Osteocyte (in vitro differentiated cells): ENCODE measurements around the gene RALGPS1. TPM values are rescaled to one million over a fixed set of nuclear protein-coding genes. Genes with fewer than 3 reads are reported as not detected.

Experiments
- DNase-seq: peaks from one replicate; pipeline ENCODE4 v3.0.0; 2021; ENCODE audit warnings: mixed read lengths; ENCODE audit not compliant: unreplicated experiment; ENCODE audit errors: extremely low spot score
- H3K27ac Mint-ChIP-seq: one replicate; pipeline ENCODE4 v1.8.0; 2021; ENCODE audit warnings: mild to moderate bottlenecking, mixed read lengths; ENCODE audit not compliant: unreplicated experiment
- H3K27me3 Mint-ChIP-seq: one replicate; pipeline ENCODE4 v1.8.0; 2021; ENCODE audit warnings: mixed read lengths; ENCODE audit not compliant: unreplicated experiment
- H3K36me3 Mint-ChIP-seq: one replicate; pipeline ENCODE4 v1.8.0; 2021; ENCODE audit warnings: mixed read lengths; ENCODE audit not compliant: unreplicated experiment
- H3K4me1 Mint-ChIP-seq: one replicate; pipeline ENCODE4 v1.8.0; 2021; ENCODE audit warnings: mixed read lengths; ENCODE audit not compliant: unreplicated experiment
- H3K4me3 Mint-ChIP-seq: one replicate; pipeline ENCODE4 v1.8.0; 2021; ENCODE audit warnings: mild to moderate bottlenecking, moderate library complexity, mixed read lengths; ENCODE audit not compliant: unreplicated experiment
- H3K9me3 Mint-ChIP-seq: one replicate; pipeline ENCODE4 v1.8.0; 2021; ENCODE audit warnings: mixed read lengths; ENCODE audit not compliant: unreplicated experiment
- total RNA-seq: library from RNA; stranded (reverse); gene quantifications from 2 replicates; pipeline ENCODE4 v1.2.1, GENCODE V29; 2021
- TF ChIP-seq, protein P1 (sequence below): fragments of 200-600 bp; sonication (generic); IDR thresholded peaks from 2 replicates; pipeline ENCODE4 v1.5.0; 2021; ENCODE audit warnings: antibody characterized with exemption, mild to moderate bottlenecking, moderate library complexity

Gene RALGPS1
- total RNA-seq, 1 donor from 2014 or later: 9.9 TPM

DNA sequence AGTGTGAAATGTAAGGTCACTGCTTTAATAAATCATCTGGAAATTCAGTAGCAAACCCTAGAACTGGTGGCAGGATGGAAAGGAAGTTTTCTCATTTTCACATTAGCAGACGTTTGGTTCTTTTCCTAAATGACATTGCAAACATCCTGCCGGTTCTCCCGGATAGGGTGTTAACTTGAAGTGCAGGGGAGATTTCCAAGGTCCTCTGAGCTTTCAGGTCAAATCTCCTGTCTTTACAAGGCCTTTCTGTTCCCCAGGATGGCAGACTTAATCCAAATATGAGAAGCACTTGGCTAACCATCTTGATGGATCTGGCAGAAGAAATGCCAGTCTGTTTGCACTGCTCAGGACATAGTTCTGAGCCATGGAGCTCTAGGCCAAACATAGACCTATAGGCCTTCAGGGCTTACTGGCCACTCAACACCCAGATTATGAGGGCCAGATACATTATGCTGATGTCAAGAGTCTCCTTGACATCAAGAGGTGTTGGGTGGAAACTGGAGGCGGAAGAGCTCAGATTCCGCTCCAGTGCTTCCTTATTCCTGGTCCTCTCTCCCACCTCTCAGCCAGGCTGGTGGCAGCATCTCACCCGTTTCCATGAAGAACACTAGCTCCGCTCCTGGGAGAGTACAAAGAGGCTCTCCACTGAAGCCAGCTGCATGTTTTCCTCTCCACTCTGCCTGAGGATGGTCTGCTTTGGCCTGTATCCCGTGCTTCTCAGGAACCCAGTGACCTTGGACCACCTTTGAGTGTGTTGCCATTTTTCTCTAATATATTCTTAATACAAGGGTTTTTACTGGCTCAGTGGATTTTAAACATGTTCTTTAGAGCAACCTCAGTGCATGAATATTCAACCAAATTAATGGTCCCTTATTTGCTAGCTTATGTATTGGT is 61.0 kb downstream of the RALGPS1 start:
- Mint-ChIP-seq H3K9me3 (no peaks in the 10 kb centered on the region), H3K36me3 (no peaks in the 10 kb centered on the region), H3K4me3 (no peak overlapping the region), H3K4me1 (peaks cover 16% of the 10 kb centered on the region), H3K27ac (no peak overlapping the region), H3K27me3 (no peaks in the 10 kb centered on the region)
- no peak for DNase-seq
- TF ChIP-seq, protein P1, sequence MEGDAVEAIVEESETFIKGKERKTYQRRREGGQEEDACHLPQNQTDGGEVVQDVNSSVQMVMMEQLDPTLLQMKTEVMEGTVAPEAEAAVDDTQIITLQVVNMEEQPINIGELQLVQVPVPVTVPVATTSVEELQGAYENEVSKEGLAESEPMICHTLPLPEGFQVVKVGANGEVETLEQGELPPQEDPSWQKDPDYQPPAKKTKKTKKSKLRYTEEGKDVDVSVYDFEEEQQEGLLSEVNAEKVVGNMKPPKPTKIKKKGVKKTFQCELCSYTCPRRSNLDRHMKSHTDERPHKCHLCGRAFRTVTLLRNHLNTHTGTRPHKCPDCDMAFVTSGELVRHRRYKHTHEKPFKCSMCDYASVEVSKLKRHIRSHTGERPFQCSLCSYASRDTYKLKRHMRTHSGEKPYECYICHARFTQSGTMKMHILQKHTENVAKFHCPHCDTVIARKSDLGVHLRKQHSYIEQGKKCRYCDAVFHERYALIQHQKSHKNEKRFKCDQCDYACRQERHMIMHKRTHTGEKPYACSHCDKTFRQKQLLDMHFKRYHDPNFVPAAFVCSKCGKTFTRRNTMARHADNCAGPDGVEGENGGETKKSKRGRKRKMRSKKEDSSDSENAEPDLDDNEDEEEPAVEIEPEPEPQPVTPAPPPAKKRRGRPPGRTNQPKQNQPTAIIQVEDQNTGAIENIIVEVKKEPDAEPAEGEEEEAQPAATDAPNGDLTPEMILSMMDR: no peak

DNA sequence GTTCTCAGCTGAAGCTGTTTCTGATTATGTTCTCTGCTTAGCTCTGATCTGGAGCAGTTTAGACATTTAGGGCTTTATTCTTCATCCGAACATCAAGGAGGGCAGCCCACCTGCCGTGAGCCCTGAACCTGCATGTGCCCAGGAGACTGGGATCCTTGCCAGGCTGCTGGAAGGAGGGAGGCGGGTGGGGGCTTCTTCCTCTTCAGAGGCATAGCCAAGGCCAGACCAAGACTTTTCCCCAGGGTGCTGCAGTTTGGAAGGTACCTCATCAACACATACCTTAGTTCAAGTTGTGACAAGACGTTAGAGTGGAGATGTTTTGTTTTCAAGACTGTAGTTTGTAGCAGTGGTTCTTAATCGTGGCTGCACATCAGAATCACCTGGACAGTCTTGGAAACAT is 64.9 kb downstream of the RALGPS1 start:
- H3K36me3 Mint-ChIP-seq: no peaks in the 10 kb centered on the region
- no peak for DNase-seq
- H3K27ac Mint-ChIP-seq: no peak overlapping the region
- H3K27me3 Mint-ChIP-seq: no peaks in the 10 kb centered on the region
- no peak overlapping the region for H3K4me3 Mint-ChIP-seq
- peaks cover 7% of the 10 kb centered on the region for H3K9me3 Mint-ChIP-seq
- TF ChIP-seq, protein P1: no peak
- peaks cover 8% of the 10 kb centered on the region for H3K4me1 Mint-ChIP-seq

DNA sequence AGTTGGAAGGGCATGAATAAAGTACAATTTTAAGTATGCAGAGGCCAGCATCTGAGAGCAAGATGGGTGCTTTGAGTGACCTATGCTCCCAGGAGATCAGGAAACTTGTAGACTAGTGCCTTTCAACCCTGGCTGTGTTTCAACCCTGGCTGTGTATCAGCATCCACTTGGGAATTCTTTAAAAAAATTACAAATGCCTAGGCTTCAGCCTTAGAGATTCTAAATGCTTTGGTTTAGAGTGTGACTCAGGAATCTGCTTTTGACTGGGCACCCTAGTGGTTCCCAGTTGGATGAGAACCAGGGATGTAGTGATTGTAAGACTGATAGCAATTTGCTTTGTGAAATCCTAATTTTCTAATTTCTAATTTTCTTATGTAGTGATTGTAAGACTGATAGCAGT is 65.6 kb downstream of the RALGPS1 start:
- no peak overlapping the region for H3K27ac Mint-ChIP-seq

DNA sequence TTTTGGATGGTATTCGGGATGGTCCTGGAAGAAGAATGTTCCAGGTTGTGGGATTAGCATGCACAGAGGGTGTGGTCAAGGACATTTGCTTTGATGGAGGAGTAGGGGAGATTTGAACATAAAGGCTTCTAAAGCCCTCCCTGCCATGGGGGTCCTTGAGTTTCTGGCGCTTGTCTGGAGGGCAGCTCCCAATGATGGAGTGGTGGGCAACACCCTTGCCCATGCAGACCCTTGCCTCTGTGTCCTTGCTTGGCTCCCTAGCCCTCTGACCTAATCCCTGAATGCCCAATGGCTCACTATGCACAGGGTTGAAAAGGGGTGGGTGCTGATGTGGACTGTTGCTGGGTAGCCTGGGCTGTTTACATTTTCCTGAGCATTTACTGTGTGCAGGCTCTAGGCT is 66.6 kb downstream of the RALGPS1 start:
- TF ChIP-seq, protein P1: no peak
- peaks cover 12% of the 10 kb centered on the region for H3K4me1 Mint-ChIP-seq

More for the DNA sequence above, 65.6 kb downstream of the RALGPS1 start:
- no peak for DNase-seq
- Mint-ChIP-seq H3K27me3 (no peaks in the 10 kb centered on the region), H3K4me3 (no peak overlapping the region), H3K4me1 (peaks cover 8% of the 10 kb centered on the region), H3K36me3 (no peaks in the 10 kb centered on the region), H3K9me3 (peaks cover 7% of the 10 kb centered on the region)
- TF ChIP-seq, protein P1: no peak

DNA sequence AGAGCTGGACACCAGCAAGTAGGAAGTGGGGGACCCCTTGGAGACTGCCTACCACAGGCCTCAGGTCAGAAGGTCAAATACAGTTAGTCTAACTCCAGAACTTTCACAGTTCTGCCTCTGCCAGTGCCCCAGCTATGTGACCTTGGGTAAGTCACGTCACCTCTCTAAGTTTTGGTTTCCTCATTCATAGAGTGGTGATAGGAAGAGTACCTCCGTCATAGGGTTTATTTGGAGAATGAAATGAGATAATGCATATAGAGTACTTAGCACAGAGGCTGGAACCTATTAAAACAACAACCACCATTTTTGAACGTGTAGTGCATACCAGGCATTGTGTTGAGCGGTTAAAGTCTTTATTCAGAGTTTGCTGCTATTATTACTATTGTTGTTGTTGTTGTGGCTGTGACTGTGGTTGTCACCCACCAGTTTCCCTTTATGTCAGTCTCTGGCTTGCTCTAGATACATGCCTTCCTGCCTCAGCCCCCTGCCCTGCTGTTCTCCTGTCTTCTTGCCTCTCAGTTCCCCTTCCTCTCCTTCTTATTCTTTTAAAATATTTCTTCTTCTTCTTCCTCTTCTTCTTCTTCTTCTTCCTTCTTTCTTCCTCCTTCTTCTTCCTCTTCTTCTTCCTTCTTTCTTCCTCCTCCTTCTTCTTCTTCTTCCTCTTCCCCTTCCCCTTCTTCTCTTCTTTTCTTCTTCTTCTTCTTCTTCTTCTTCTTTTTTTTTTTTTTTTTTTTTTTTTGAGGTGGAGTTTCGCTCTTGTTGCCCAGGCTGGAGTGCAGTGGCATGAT is 67.8 kb downstream of the RALGPS1 start:
- H3K4me3 Mint-ChIP-seq: no peak overlapping the region
- H3K36me3 Mint-ChIP-seq: no peaks in the 10 kb centered on the region
- TF ChIP-seq, protein P1: no peak

More for the DNA sequence above, 66.6 kb downstream of the RALGPS1 start:
- no peak for DNase-seq
- Mint-ChIP-seq H3K4me3 (no peak overlapping the region), H3K36me3 (no peaks in the 10 kb centered on the region), H3K27me3 (no peaks in the 10 kb centered on the region), H3K9me3 (peaks cover 7% of the 10 kb centered on the region), H3K27ac (no peak overlapping the region)

More for the DNA sequence above, 67.8 kb downstream of the RALGPS1 start:
- H3K27me3 Mint-ChIP-seq: no peaks in the 10 kb centered on the region
- no peak overlapping the region for H3K27ac Mint-ChIP-seq
- DNase-seq: no peak
- peaks cover 12% of the 10 kb centered on the region for H3K4me1 Mint-ChIP-seq
- H3K9me3 Mint-ChIP-seq: peaks cover 7% of the 10 kb centered on the region
